Right kidney (tissue), 1 donor: ENCODE data around the gene HHIPL1.

Source experiments
- DNase-seq: peaks from one replicate; pipeline ENCODE4 v3.0.0-alpha.2; 2016

The HHIPL1 gene

GRCh38 chr14:99675382-99675835 is 30.5 kb downstream of the HHIPL1 start:
- no peak for DNase-seq

GRCh38 chr14:99675951-99676350 is 31.0 kb downstream of the HHIPL1 start:
- DNase-seq = no peak

GRCh38 chr14:99676657-99677056 is 31.7 kb downstream of the HHIPL1 start:
- DNase-seq = no peak

- no peak for DNase-seq
These were observed 32.6 kb downstream of the HHIPL1 start for GRCh38 chr14:99677231-99678140.

- no peak for DNase-seq
These were observed 33.3 kb downstream of the HHIPL1 start for GRCh38 chr14:99678198-99678597.

GRCh38 chr14:99679111-99679510 is 34.2 kb downstream of the HHIPL1 start:
- DNase-seq = no peak

- DNase-seq = no peak
These were observed 34.6 kb downstream of the HHIPL1 start for GRCh38 chr14:99679543-99679942.

- no peak for DNase-seq
These were observed 35.1 kb downstream of the HHIPL1 start for GRCh38 chr14:99679996-99680395.

GRCh38 chr14:99681101-99681831 is 36.3 kb downstream of the HHIPL1 start:
- no peak for DNase-seq

- no peak for DNase-seq
These were observed 36.9 kb downstream of the HHIPL1 start for GRCh38 chr14:99681832-99682148.

GRCh38 chr14:99682809-99683618 is 38.1 kb downstream of the HHIPL1 start:
- DNase-seq = peak; percentile 82

- DNase-seq = peak; percentile 90
These were observed 38.9 kb downstream of the HHIPL1 start, which contains the start of gene CYP46A1 for GRCh38 chr14:99683619-99684409. Gene CYP46A1 (plus strand): TSS chr14:99684298. CDS start chr14:99684418, 120 bp downstream.

GRCh38 chr14:99684410-99684934 is 39.5 kb downstream of the HHIPL1 start:
- peak; percentile 73 for DNase-seq

GRCh38 chr14:99685151-99685591 is 40.2 kb downstream of the HHIPL1 start:
- DNase-seq = no peak

- DNase-seq = no peak
These were observed 40.7 kb downstream of the HHIPL1 start for GRCh38 chr14:99685596-99685995.

- no peak for DNase-seq
These were observed 41.8 kb downstream of the HHIPL1 start for GRCh38 chr14:99686557-99687283.

GRCh38 chr14:99687284-99688209 is 42.6 kb downstream of the HHIPL1 start:
- DNase-seq = no peak

GRCh38 chr14:99688210-99688581 is 43.3 kb downstream of the HHIPL1 start:
- DNase-seq = no peak

GRCh38 chr14:99688629-99689028 is 43.7 kb downstream of the HHIPL1 start:
- no peak for DNase-seq
